BLaER1 treated with 17β-estradiol and CSF1 and Interleukin-3, amounts not matched to agents 10 nM and 100 nM (cell line): ENCODE results near the gene FGF19.

Experiments
- H3K27ac ChIP-seq, 11 experiments: shearing (Covaris generic); formaldehyde crosslinking; 2 replicates each; pipeline ENCODE4 v1.8.1; 2022
- H3K27me3 ChIP-seq, 11 experiments: shearing (Covaris generic); formaldehyde crosslinking; 2 replicates each; pipeline ENCODE4 v1.8.1; 2022
- H3K36me3 ChIP-seq, 11 experiments: shearing (Covaris generic); formaldehyde crosslinking; 2 replicates each; pipeline ENCODE4 v1.8.1; 2022
- H3K4me1 ChIP-seq, 10 experiments: shearing (Covaris generic); formaldehyde crosslinking; 2 replicates each; pipeline ENCODE4 v1.8.1; 2022
- H3K4me2 ChIP-seq, 11 experiments: shearing (Covaris generic); formaldehyde crosslinking; 2 replicates each; pipeline ENCODE4 v1.8.1; 2022
- H3K4me3 ChIP-seq, 10 experiments: shearing (Covaris generic); formaldehyde crosslinking; 2 replicates each; pipeline ENCODE4 v1.8.1; 2022
- H3K9ac ChIP-seq, 11 experiments: shearing (Covaris generic); formaldehyde crosslinking; 2 replicates each; pipeline ENCODE4 v1.8.1; 2022
- H3K9me3 ChIP-seq, 11 experiments: shearing (Covaris generic); formaldehyde crosslinking; replicated peaks in 1 of 11; 2 replicates each; pipeline ENCODE4 v1.8.1; 2022
- H4K20me1 ChIP-seq, 11 experiments: shearing (Covaris generic); formaldehyde crosslinking; 2 replicates each; pipeline ENCODE4 v1.8.1; 2022
- Cebpa-rat ChIP-seq, 11 experiments: shearing (Covaris generic); IDR thresholded peaks; 2 replicates each; pipeline ENCODE4 v1.8.1; 2022

The FGF19 gene

DNA sequence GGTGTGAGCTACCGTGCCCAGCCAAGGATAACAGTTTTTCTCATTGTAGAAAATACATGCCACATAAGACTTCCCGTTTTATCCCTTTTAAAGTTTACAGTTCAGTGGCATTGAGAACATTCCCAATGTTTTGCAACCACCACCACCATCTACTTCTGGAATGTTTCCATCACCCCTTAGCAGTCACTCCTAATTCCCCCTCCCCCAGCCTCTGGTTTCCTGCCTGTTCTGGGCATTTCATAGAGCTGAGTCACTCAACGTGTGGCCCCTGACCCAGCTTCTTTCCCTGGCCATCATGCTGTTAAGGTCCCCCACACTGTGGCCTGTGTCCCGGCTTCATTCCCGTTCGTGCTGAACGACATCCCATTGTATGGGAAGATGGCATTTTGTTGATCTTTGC lies 40.6 kb upstream of the FGF19 start:
- no peak overlapping the region for H3K27ac ChIP-seq
- peaks cover 0 to 12% (median 0%) of the 10 kb centered on the region in 11 experiments; a peak in 2 of 22 replicates for H4K20me1 ChIP-seq
- H3K9ac ChIP-seq, result no peak overlapping the region
- H3K4me1 ChIP-seq, result no peaks in the 10 kb centered on the region
- no peak overlapping the region for H3K4me2 ChIP-seq
- no peaks in the 10 kb centered on the region; a peak in 1 of 22 replicates for H3K27me3 ChIP-seq
- no peak for TF ChIP-seq Cebpa-rat (IDR thresholded peaks at IDR 0.05)
- no peaks in the 10 kb centered on the region for H3K36me3 ChIP-seq
- no peak overlapping the region for H3K4me3 ChIP-seq
- no peaks in the 10 kb centered on the region for H3K9me3 ChIP-seq

DNA sequence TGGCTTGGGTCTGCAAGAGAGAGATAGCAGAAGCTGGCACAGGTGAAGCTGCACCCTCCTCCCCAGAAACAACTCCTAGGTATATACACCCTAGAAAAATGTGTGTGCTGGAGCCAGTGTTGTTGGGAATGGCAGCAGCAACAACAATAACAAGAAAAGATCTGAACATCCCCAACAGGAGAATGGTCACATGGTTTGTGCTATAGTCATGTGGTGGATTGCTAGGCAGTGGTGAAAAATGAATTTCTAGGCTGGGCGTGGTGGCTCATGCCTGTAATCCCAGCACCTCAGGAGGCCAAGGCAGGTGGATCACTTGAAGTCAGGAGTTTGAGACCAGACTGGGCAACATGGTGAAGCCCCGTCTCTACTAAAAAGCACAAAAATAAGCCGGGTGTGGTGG lies 31.0 kb upstream of the FGF19 start:
- H3K4me3 ChIP-seq, result no peak overlapping the region
- TF ChIP-seq Cebpa-rat (IDR thresholded peaks at IDR 0.05), result no peak

DNA sequence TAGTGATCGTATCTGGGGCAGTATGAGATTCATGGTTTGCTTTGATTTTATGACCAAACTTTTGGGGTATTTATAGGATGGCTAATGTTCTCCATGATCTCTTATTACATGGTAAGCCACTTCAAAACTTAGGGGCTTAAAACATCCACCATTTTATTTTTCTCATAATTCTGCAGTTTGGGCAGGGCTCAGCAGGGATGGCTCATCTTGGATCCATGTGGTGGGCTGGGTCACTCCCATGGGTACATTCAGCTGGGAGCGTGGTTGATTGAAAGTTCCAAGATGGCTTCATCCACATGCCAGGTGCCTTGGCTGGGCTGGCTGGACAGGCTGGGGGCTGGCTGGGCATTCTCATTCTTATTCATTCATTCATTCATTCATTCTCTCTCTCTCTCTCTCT lies 30.5 kb upstream of the FGF19 start:
- no peak overlapping the region for H3K4me3 ChIP-seq

More for the DNA sequence above, 31.0 kb upstream of the FGF19 start:
- no peak overlapping the region for H3K4me2 ChIP-seq
- H3K9ac ChIP-seq, result no peak overlapping the region
- H3K27ac ChIP-seq, result no peak overlapping the region
- H3K27me3 ChIP-seq, result no peaks in the 10 kb centered on the region
- no peaks in the 10 kb centered on the region for H3K4me1 ChIP-seq
- 0 out of 22 replicates have a peak, but pooled peaks cover 0 to 11% (median 0%) of the 10 kb centered on the region in 11 experiments for H4K20me1 ChIP-seq
- H3K36me3 ChIP-seq, result no peaks in the 10 kb centered on the region
- peaks cover 23 to 30% (median 26%) of the 10 kb centered on the region in 11 experiments for H3K9me3 ChIP-seq

DNA sequence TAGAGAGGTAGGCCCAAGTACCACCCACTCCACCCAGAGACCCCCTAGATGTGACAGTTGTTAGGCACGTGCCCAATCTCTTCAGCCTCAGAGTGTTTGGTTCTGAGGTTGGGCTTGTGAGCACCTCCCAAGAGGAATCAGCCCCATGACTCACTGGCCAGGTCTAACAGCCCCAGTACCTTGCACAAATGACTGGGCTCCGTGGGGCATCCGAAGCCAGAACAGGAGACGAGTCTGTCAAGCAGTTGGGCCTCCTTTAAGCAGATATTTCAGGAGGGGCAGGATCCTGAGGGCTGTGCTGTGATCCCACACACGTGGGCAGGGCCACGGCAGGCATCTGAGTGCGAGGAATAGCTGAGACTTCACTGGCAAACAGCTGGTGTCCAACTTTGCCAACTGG lies 29.1 kb upstream of the FGF19 start:
- no peaks in the 10 kb centered on the region for H3K36me3 ChIP-seq
- H3K4me3 ChIP-seq, result no peak overlapping the region
- H4K20me1 ChIP-seq, result peaks cover 0 to 29% (median 0%) of the 10 kb centered on the region in 11 experiments; a peak in 3 of 22 replicates
- no peak overlapping the region for H3K9ac ChIP-seq
- H3K27ac ChIP-seq, result no peak overlapping the region
- no peaks in the 10 kb centered on the region for H3K27me3 ChIP-seq
- H3K4me1 ChIP-seq, result no peaks in the 10 kb centered on the region
- no peak for TF ChIP-seq Cebpa-rat (IDR thresholded peaks at IDR 0.05)
- H3K4me2 ChIP-seq, result no peak overlapping the region
- H3K9me3 ChIP-seq, result peaks cover 11 to 20% (median 14%) of the 10 kb centered on the region in 11 experiments

More for the DNA sequence above, 30.5 kb upstream of the FGF19 start:
- Histone ChIP-seq H3K4me1 (no peaks in the 10 kb centered on the region), H3K27me3 (no peaks in the 10 kb centered on the region), H3K9me3 (peaks cover 23 to 30% (median 26%) of the 10 kb centered on the region in 11 experiments), H3K9ac (no peak overlapping the region), H4K20me1 (peaks cover 0 to 15% (median 0%) of the 10 kb centered on the region in 11 experiments; a peak in 2 of 22 replicates), H3K36me3 (no peaks in the 10 kb centered on the region), H3K27ac (no peak overlapping the region), H3K4me2 (no peak overlapping the region)
- TF ChIP-seq Cebpa-rat (IDR thresholded peaks at IDR 0.05), result no peak

DNA sequence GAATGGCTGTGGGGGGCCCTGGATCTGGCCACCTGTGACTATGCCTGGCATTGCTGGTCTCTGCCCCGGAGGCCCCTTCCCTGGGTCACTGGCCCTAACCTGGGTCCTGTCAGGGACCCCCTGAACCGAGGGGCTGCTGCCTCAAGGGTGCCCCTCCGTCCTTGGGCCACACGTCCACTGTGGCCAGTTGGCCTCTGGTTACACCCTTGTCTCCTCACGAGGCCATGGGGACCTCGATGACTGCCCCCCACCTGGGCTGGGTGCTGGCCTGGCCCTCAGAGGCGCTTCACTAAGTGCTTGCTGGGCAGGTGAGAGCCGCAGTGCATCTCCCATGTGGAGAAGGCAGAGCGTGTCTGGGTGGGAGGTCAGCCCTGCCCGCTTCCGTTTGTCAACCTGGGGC lies 27.3 kb upstream of the FGF19 start:
- Histone ChIP-seq H3K4me2 (no peak overlapping the region), H3K4me3 (no peak overlapping the region), H3K4me1 (no peaks in the 10 kb centered on the region), H3K9ac (no peak overlapping the region), H3K27ac (no peak overlapping the region), H3K27me3 (peaks cover 0 to 10% (median 7%) of the 10 kb centered on the region in 11 experiments; a peak in 14 of 22 replicates), H3K9me3 (peaks cover 11 to 19% (median 14%) of the 10 kb centered on the region in 11 experiments), H4K20me1 (peaks cover 0 to 45% (median 0%) of the 10 kb centered on the region in 11 experiments; a peak in 4 of 22 replicates), H3K36me3 (no peaks in the 10 kb centered on the region)
- no peak for TF ChIP-seq Cebpa-rat (IDR thresholded peaks at IDR 0.05)

DNA sequence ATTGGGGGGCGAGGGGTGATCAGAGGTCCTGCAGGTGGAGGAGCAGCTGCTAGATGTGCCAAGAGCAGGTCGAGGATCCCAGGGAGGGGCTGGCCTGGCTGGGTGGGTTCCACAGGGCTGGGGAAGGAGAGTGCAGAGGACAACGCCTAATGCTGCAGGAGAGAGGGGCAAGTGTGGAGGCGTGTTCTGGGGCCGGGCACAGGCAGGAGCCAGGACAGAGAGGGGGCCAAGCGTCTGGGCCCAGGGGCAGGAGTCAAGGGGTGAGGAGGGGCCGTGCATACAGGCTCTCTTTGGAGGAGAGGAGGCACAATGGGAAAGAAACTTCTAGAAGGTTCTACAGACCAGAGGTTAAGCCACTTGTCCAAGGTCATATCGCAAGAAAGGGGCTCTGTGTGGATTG lies 26.7 kb upstream of the FGF19 start:
- Histone ChIP-seq H3K4me2 (no peak overlapping the region), H3K4me3 (no peak overlapping the region), H3K9ac (no peak overlapping the region), H3K36me3 (no peaks in the 10 kb centered on the region), H3K27ac (no peak overlapping the region), H3K9me3 (peaks cover 11 to 19% (median 14%) of the 10 kb centered on the region in 11 experiments), H4K20me1 (peaks cover 0 to 45% (median 0%) of the 10 kb centered on the region in 11 experiments; a peak in 4 of 22 replicates), H3K4me1 (no peaks in the 10 kb centered on the region), H3K27me3 (peaks cover 0 to 15% (median 11%) of the 10 kb centered on the region in 11 experiments; a peak in 14 of 22 replicates)
- no peak for TF ChIP-seq Cebpa-rat (IDR thresholded peaks at IDR 0.05)

DNA sequence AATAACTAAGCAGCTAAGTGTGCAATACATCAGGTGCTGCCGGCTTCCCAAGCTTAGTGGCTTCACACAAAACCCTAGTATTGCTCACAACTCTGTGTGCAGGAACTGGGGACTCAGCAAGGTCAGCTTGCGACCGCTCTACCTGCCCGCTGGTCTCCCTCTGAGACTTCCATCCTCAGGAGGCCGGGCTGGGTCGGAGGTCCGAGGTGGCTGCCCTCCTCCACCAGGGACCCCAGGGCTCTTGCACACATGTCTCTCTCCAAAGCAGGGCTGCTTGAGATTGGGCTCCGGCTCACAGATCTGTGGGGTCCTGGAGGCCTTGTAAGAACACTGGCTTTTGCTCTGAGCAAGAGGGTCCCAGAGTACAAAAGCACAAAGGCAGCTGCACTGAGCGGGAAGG lies 25.4 kb upstream of the FGF19 start:
- Histone ChIP-seq H3K4me1 (no peaks in the 10 kb centered on the region), H3K4me3 (no peak overlapping the region), H3K36me3 (no peaks in the 10 kb centered on the region), H3K27ac (no peak overlapping the region), H3K9me3 (peaks cover 5 to 10% (median 6%) of the 10 kb centered on the region in 11 experiments), H3K9ac (no peak overlapping the region), H4K20me1 (peaks cover 0 to 45% (median 0%) of the 10 kb centered on the region in 11 experiments; a peak in 4 of 22 replicates), H3K4me2 (no peak overlapping the region), H3K27me3 (peaks cover 0 to 15% (median 11%) of the 10 kb centered on the region in 11 experiments; a peak in 14 of 22 replicates)
- no peak for TF ChIP-seq Cebpa-rat (IDR thresholded peaks at IDR 0.05)

DNA sequence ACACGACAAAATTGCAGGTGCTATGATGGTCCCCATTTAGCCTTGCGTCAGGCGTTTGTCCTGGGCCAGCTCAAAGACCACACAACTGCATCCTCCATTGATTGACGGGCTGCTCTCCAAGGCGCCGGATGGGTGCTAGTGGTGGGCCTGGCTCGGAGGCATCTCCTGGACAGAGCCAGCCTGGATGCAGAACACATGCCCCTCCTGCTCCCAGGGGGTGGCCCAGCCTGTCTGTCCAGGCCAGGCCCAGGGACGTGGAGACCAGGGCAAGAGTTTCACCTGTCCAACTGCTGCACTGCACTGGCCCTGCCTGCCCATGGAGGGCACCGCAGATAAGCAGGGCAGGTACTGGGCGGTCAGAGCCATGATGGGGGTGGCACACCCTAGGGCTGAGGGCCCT lies 23.4 kb upstream of the FGF19 start:
- Histone ChIP-seq H3K4me3 (no peak overlapping the region), H3K9me3 (no peaks in the 10 kb centered on the region), H4K20me1 (peaks cover 0 to 46% (median 0%) of the 10 kb centered on the region in 11 experiments; a peak in 5 of 22 replicates), H3K36me3 (no peaks in the 10 kb centered on the region), H3K4me2 (no peak overlapping the region), H3K27me3 (peaks cover 1 to 23% (median 12%) of the 10 kb centered on the region in 11 experiments; a peak in 17 of 22 replicates), H3K27ac (no peak overlapping the region), H3K9ac (no peak overlapping the region), H3K4me1 (no peaks in the 10 kb centered on the region)
- no peak for TF ChIP-seq Cebpa-rat (IDR thresholded peaks at IDR 0.05)

DNA sequence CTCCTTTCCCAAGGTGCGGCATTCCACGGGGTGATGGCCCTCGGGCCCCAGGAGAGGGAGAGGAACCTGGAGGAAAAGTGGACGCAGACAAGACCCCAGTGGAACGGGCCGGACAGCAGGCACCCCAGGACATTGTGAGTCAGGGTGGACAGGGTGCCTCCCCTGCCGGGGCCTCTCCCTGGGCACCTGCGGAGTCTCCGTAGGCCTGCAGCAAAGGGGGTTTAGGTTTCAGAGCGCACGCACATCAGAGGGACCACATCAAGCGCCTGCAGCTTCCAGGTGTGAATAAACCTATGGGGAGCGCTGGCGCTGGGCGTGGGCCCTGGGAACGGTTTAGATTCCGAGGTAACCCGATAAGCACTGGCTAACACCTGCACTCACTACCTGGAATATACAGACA lies 22.7 kb upstream of the FGF19 start:
- H3K9me3 ChIP-seq, result no peaks in the 10 kb centered on the region
- H3K4me3 ChIP-seq, result no peak overlapping the region
- H3K27ac ChIP-seq, result no peak overlapping the region
- no peak for TF ChIP-seq Cebpa-rat (IDR thresholded peaks at IDR 0.05)
- no peak overlapping the region for H3K4me2 ChIP-seq
- peaks cover 9 to 30% (median 20%) of the 10 kb centered on the region in 11 experiments for H3K27me3 ChIP-seq
- peaks cover 0 to 46% (median 0%) of the 10 kb centered on the region in 11 experiments; a peak in 6 of 22 replicates for H4K20me1 ChIP-seq
- no peaks in the 10 kb centered on the region for H3K36me3 ChIP-seq
- H3K4me1 ChIP-seq, result peaks cover 0 to 4% (median 1%) of the 10 kb centered on the region in 10 experiments; a peak in 9 of 20 replicates
- no peak overlapping the region for H3K9ac ChIP-seq

DNA sequence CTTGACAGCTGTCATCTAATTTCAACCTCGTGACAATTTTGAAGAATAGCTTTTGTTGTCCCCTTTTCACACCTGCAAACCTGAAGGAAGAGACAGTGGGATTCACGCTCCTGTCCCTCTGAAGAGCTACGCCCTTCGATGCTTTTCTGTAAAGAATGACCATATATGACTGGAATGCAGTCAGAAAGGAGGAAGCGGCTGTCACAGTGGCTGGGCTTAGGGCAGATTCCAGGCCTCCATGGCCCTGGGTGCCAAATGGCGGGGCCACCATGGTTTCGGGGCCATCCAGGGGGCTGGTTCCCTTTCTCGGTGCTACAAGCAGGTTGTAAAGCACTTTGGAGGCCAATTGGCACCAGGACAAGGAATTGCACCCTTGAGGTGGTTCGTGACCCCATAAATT lies 22.2 kb upstream of the FGF19 start:
- no peak overlapping the region for H3K4me3 ChIP-seq
- H3K9me3 ChIP-seq, result no peaks in the 10 kb centered on the region
- H3K9ac ChIP-seq, result no peak overlapping the region
- no peak overlapping the region for H3K4me2 ChIP-seq
- peaks cover 0 to 9% (median 6%) of the 10 kb centered on the region in 10 experiments; a peak in 14 of 20 replicates for H3K4me1 ChIP-seq
- no peak for TF ChIP-seq Cebpa-rat (IDR thresholded peaks at IDR 0.05)
- H4K20me1 ChIP-seq, result peaks cover 0 to 48% (median 0%) of the 10 kb centered on the region in 11 experiments; a peak in 7 of 22 replicates
- no peak overlapping the region for H3K27ac ChIP-seq
- peaks cover 14 to 35% (median 24%) of the 10 kb centered on the region in 11 experiments for H3K27me3 ChIP-seq
- no peaks in the 10 kb centered on the region for H3K36me3 ChIP-seq
